ENCODE data around the gene ULK4. TPM values are rescaled to one million over a fixed set of nuclear protein-coding genes. Genes with fewer than 3 reads are reported as not detected.

The ULK4 gene
- total RNA-seq, 1 experiment from 2014 or later = 14.3 TPM

- in situ Hi-C loops (cut with HindIII; ENCODE audit: low pct_unique_long_range_greater_than_20kb, low sequenced_read_pairs) = no loop called here
- H3K4me1 ChIP-seq (ENCODE audit: control insufficient read depth, insufficient read depth, low read length) = no peaks in the 10 kb centered on the region
- no TSS peak for BruUV-seq (replicated peaks)
- intact Hi-C loops (cut with micrococcal nuclease; ENCODE audit: unreplicated experiment) = no loop called here
- H3K4me3 ChIP-seq (ENCODE audit: low read depth in 2 of 2, low read length in 2 of 2) = no peak overlapping the region
- TF ChIP-seq POLR2AphosphoS5 (IDR thresholded peaks at IDR 0.05; ENCODE audit: low read depth, low read length) = no peak
- TF ChIP-seq SIN3A (IDR thresholded peaks at IDR 0.05; ENCODE audit: borderline replicate concordance, insufficient read depth, low read depth, low read length) = no peak
- DNase-seq (ENCODE audit: low read depth, low spot score) = no peak
- H3K36me3 ChIP-seq (ENCODE audit: control insufficient read depth, insufficient read depth, low read length) = no peaks in the 10 kb centered on the region
- no peak overlapping the region for H3K27ac ChIP-seq (ENCODE audit: low read length)
- CTCF ChIA-PET = no interaction called here
- no peaks in the 10 kb centered on the region for H3K9me3 ChIP-seq (ENCODE audit: control insufficient read depth, insufficient read depth, low read depth, low read length)
- POLR2A ChIA-PET = no interaction called here
- ATAC-seq = no peak
- no peaks in the 10 kb centered on the region for H3K27me3 ChIP-seq (ENCODE audit: control insufficient read depth, insufficient read depth, low read length)
Observed at GRCh38 chr3:41808152-41808551, 153.8 kb downstream of the ULK4 start.

GRCh38 chr3:41794748-41795589, 166.9 kb downstream of the ULK4 start:
- no peak for ATAC-seq
- no TSS peak for BruUV-seq (replicated peaks)
- CTCF ChIA-PET = no interaction called here

More at GRCh38 chr3:41794748-41795589, 166.9 kb downstream of the ULK4 start:
- no peak for DNase-seq (ENCODE audit: low read depth, low spot score)
- Histone ChIP-seq H3K4me1 (ENCODE audit: control insufficient read depth, insufficient read depth, low read length) (no peaks in the 10 kb centered on the region), H3K27ac (ENCODE audit: low read length) (no peak overlapping the region), H3K27me3 (ENCODE audit: control insufficient read depth, insufficient read depth, low read length) (no peaks in the 10 kb centered on the region), H3K9me3 (ENCODE audit: control insufficient read depth, insufficient read depth, low read depth, low read length) (no peaks in the 10 kb centered on the region), H3K4me3 (ENCODE audit: low read depth in 2 of 2, low read length in 2 of 2) (no peak overlapping the region), H3K36me3 (ENCODE audit: control insufficient read depth, insufficient read depth, low read length) (no peaks in the 10 kb centered on the region)
- TF ChIP-seq CTCF (IDR thresholded peaks at IDR 0.05) (no peak), REST (IDR thresholded peaks at IDR 0.05; ENCODE audit: insufficient read depth in 1 of 2, low read depth in 2 of 2, low read length in 1 of 2) (no peak), TCF7L2 (IDR thresholded peaks at IDR 0.05; ENCODE audit: low read depth, low read length) (no peak), SIN3A (IDR thresholded peaks at IDR 0.05; ENCODE audit: borderline replicate concordance, insufficient read depth, low read depth, low read length) (no peak), POLR2AphosphoS5 (IDR thresholded peaks at IDR 0.05; ENCODE audit: low read depth, low read length) (no peak)
- intact Hi-C loops (cut with micrococcal nuclease; ENCODE audit: unreplicated experiment) = no loop called here
- POLR2A ChIA-PET = no interaction called here
- in situ Hi-C loops (cut with HindIII; ENCODE audit: low pct_unique_long_range_greater_than_20kb, low sequenced_read_pairs) = no loop called here
